ENCODE measurements around the gene CEP97.
"Not testable (repeated sequence)": the region's sequence is repeated elsewhere in the genome, so short reads cannot be mapped to it uniquely, and the experiment has no call there.

Gene CEP97

GRCh38 chr3:101724329-101725193 lies at the start of gene CEP97:
TSS of gene CEP97 (plus strand) at chr3:101724614. CDS start at chr3:101724677, 63 bp downstream.
- peak; percentile 92 for DNase-seq

GRCh38 chr3:101675709-101676215 lies 48.7 kb upstream of the CEP97 start:
- DNase-seq = no peak

GRCh38 chr3:101676216-101676764 lies 48.1 kb upstream of the CEP97 start:
- peak; percentile 97 for DNase-seq

GRCh38 chr3:101676765-101677435 lies 47.5 kb upstream of the CEP97 start, which contains the start of gene ZBTB11:
TSS of gene ZBTB11 (minus strand) at chr3:101677132. CDS start at chr3:101676914, 218 bp downstream.
- DNase-seq = peak; percentile 100

GRCh38 chr3:101677436-101678286 lies 46.8 kb upstream of the CEP97 start:
- no peak for DNase-seq

- DNase-seq = not testable (repeated sequence)
Observed at GRCh38 chr3:101678837-101679236, 45.6 kb upstream of the CEP97 start.

- no peak for DNase-seq
Observed at GRCh38 chr3:101680466-101680865, 43.9 kb upstream of the CEP97 start.

GRCh38 chr3:101685050-101685400 lies 39.4 kb upstream of the CEP97 start:
- no peak for DNase-seq

GRCh38 chr3:101685870-101686307 lies 38.5 kb upstream of the CEP97 start:
- DNase-seq = no peak

- DNase-seq = no peak
Observed at GRCh38 chr3:101687142-101687931, 37.1 kb upstream of the CEP97 start.

GRCh38 chr3:101689286-101689685 lies 35.1 kb upstream of the CEP97 start:
- DNase-seq = no peak

- DNase-seq = no peak
Observed at GRCh38 chr3:101690972-101691371, 33.4 kb upstream of the CEP97 start.

- DNase-seq = not testable (repeated sequence)
Observed at GRCh38 chr3:101691685-101692671, 32.4 kb upstream of the CEP97 start.

- DNase-seq = not testable (repeated sequence)
Observed at GRCh38 chr3:101693540-101693939, 30.9 kb upstream of the CEP97 start.

- DNase-seq = not testable (repeated sequence)
Observed at GRCh38 chr3:101694836-101695235, 29.6 kb upstream of the CEP97 start.

GRCh38 chr3:101695779-101696372 lies 28.5 kb upstream of the CEP97 start:
- DNase-seq = no peak

- no peak for DNase-seq
Observed at GRCh38 chr3:101701696-101702634, 22.4 kb upstream of the CEP97 start.

- no peak for DNase-seq
Observed at GRCh38 chr3:101702726-101703125, 21.7 kb upstream of the CEP97 start.

- DNase-seq = no peak
Observed at GRCh38 chr3:101703169-101703568, 21.2 kb upstream of the CEP97 start.
